ENCODE measurements around the gene KDM1B.
"Not testable (repeated sequence)": the region's sequence is repeated elsewhere in the genome, so short reads cannot be mapped to it uniquely, and the experiment has no call there.

The KDM1B gene

GRCh38 chr6:18153311-18153703 lies 1.9 kb upstream of the KDM1B start:
- DNase-seq, result no peak

- peak; percentile 31 for DNase-seq
Measured at GRCh38 chr6:18154507-18155149, 594 bp upstream of the KDM1B start, which contains the start of gene TPMT. TPMT (minus strand) TSS chr6:18155077; CDS start chr6:18149127, 5,950 bp downstream.

GRCh38 chr6:18155864-18156421 lies 721 bp downstream of the KDM1B start:
- DNase-seq, result peak; percentile 95

- no peak for DNase-seq
Measured at GRCh38 chr6:18160911-18161310, 5.7 kb downstream of the KDM1B start.

- no peak for DNase-seq
Measured at GRCh38 chr6:18161431-18161830, 6.2 kb downstream of the KDM1B start.

GRCh38 chr6:18162401-18162800 lies 7.2 kb downstream of the KDM1B start:
- DNase-seq, result no peak

GRCh38 chr6:18165751-18166150 lies 10.5 kb downstream of the KDM1B start:
- DNase-seq, result no peak

- no peak for DNase-seq
Measured at GRCh38 chr6:18166312-18167036, 11.3 kb downstream of the KDM1B start.

GRCh38 chr6:18168264-18168663 lies 13.0 kb downstream of the KDM1B start:
- DNase-seq, result no peak

GRCh38 chr6:18171871-18172270 lies 16.6 kb downstream of the KDM1B start:
- DNase-seq, result no peak

- not testable (repeated sequence) for DNase-seq
Measured at GRCh38 chr6:18176198-18176597, 21.0 kb downstream of the KDM1B start.

- DNase-seq, result no peak
Measured at GRCh38 chr6:18177286-18177965, 22.2 kb downstream of the KDM1B start.

GRCh38 chr6:18178960-18179615 lies 23.9 kb downstream of the KDM1B start:
- no peak for DNase-seq

- no peak for DNase-seq
Measured at GRCh38 chr6:18179770-18180356, 24.6 kb downstream of the KDM1B start.

GRCh38 chr6:18182568-18182967 lies 27.3 kb downstream of the KDM1B start:
- DNase-seq, result no peak

GRCh38 chr6:18183766-18184165 lies 28.5 kb downstream of the KDM1B start:
- no peak for DNase-seq

- DNase-seq, result no peak
Measured at GRCh38 chr6:18185624-18186023, 30.4 kb downstream of the KDM1B start.

GRCh38 chr6:18186033-18186432 lies 30.8 kb downstream of the KDM1B start:
- DNase-seq, result no peak

GRCh38 chr6:18186540-18187250 lies 31.5 kb downstream of the KDM1B start:
- no peak for DNase-seq

- DNase-seq, result no peak
Measured at GRCh38 chr6:18187701-18188100, 32.5 kb downstream of the KDM1B start.

- DNase-seq, result no peak
Measured at GRCh38 chr6:18189196-18189595, 34.0 kb downstream of the KDM1B start.

GRCh38 chr6:18192026-18192425 lies 36.8 kb downstream of the KDM1B start:
- no peak for DNase-seq

Data from RPMI8226 (cell line).